Endothelial cell of umbilical vein (primary cell): ENCODE data around the gene GGTLC2. TPM values are rescaled to one million over a fixed set of nuclear protein-coding genes. Genes with fewer than 3 reads are reported as not detected.

Source experiments
- BruUV-seq: library from RNA; stranded (reverse); fragments of 400-500 nt; replicated peaks from 2 replicates; lab custom pipeline; 2021; lab: Mats Ljungman, UMichigan
- CTCF ChIA-PET: fragments of 300-600, 350-600 bp; sonication (Branson Sonifier 250); formaldehyde crosslinking; loops from one replicate; lab custom pipeline; 2021; ENCODE audit warnings: antibody characterized with exemption, inconsistent platforms; lab: Charles Lee
- POLR2A ChIA-PET: fragments of 300-600, 350-600 bp; sonication (Branson Sonifier 250); formaldehyde crosslinking; loops from one replicate; lab custom pipeline; 2021; ENCODE audit warnings: antibody characterized with exemption, inconsistent platforms; lab: Charles Lee
- DNase-seq: peaks from one replicate; pipeline ENCODE4 v3.0.0-alpha.2; 2011; ENCODE audit warnings: low read depth, low spot score
- FAIRE-seq: peaks from 2 replicates; lab custom pipeline; 2011; peaks lifted over from hg19 to GRCh38; lab: Jason Lieb, UNC
- H2AFZ ChIP-seq: 2 replicates; pipeline ENCODE4 v1.6.0; 2012; ENCODE audit warnings: low read depth, low read length, control low read depth, inconsistent platforms
- H3K27ac ChIP-seq: 2 replicates; pipeline ENCODE4 v1.5.1; 2011; ENCODE audit warnings: low read depth, mild to moderate bottlenecking, control low read depth, low read length, moderate library complexity; ENCODE audit not compliant: insufficient read depth
- H3K27me3 ChIP-seq, 2 experiments: 2 replicates each; pipeline versions ENCODE4 v1.6.0 to v1.6.1; 2011; ENCODE audit warnings: low read length in 2 of 2, mixed read lengths in 1 of 2; ENCODE audit not compliant: control insufficient read depth in 2 of 2, insufficient read depth in 2 of 2
- H3K36me3 ChIP-seq, 2 experiments: 2 replicates in 1 of 2; 3 replicates in 1 of 2; pipeline ENCODE4 v1.5.1; 2011; ENCODE audit warnings: low read length in 2 of 2, mild to moderate bottlenecking in 1 of 2, moderate library complexity in 1 of 2; ENCODE audit not compliant: control insufficient read depth in 2 of 2, insufficient read depth in 2 of 2; ENCODE audit errors: extremely low read depth in 1 of 2
- H3K4me1 ChIP-seq: 3 replicates; pipeline ENCODE4 v1.5.1; 2011; ENCODE audit warnings: mild to moderate bottlenecking, low read length; ENCODE audit not compliant: control insufficient read depth, insufficient read depth; ENCODE audit errors: extremely low read depth
- H3K4me2 ChIP-seq: 2 replicates; pipeline ENCODE4 v1.6.1; 2011; ENCODE audit warnings: low read length, control low read depth, mixed read lengths; ENCODE audit not compliant: insufficient read depth
- H3K4me3 ChIP-seq, 3 experiments: fragments of 200-600 bp in 1 of 3; sonication (generic), shearing (Covaris generic) in 1 of 3; replicated peaks in 1 of 3; 2 replicates each; pipeline ENCODE4 v1.5.1; 2011 to 2016; ENCODE audit warnings: control low read depth in 3 of 3, low read length in 3 of 3, mild to moderate bottlenecking in 2 of 3, inconsistent platforms in 1 of 3, low read depth in 1 of 3, moderate library complexity in 1 of 3; ENCODE audit not compliant: insufficient read depth in 1 of 3
- H3K79me2 ChIP-seq: 2 replicates; pipeline ENCODE4 v1.6.0; 2012; ENCODE audit warnings: low read length, inconsistent platforms; ENCODE audit not compliant: control insufficient read depth, insufficient read depth
- H3K9ac ChIP-seq: replicated peaks from 2 replicates; pipeline ENCODE3; 2011; ENCODE audit warnings: low read length, control low read depth; ENCODE audit not compliant: insufficient read depth; ENCODE audit errors: extremely low read depth
- H3K9me1 ChIP-seq: replicated peaks from 3 replicates; pipeline ENCODE4 v1.6.0; 2011; ENCODE audit warnings: mild to moderate bottlenecking, low read length; ENCODE audit not compliant: control insufficient read depth, insufficient read depth; ENCODE audit errors: extremely low read depth
- H3K9me3 ChIP-seq: replicated peaks from 2 replicates; pipeline ENCODE4 v1.5.1; 2012; ENCODE audit warnings: low read length, inconsistent platforms; ENCODE audit not compliant: control insufficient read depth, insufficient read depth
- H4K20me1 ChIP-seq: replicated peaks from 2 replicates; pipeline ENCODE3; 2011; ENCODE audit warnings: mild to moderate bottlenecking, low read length; ENCODE audit not compliant: control insufficient read depth, insufficient read depth; ENCODE audit errors: extremely low read depth
- CTCF ChIP-seq, 2 donors: IDR thresholded peaks; 1 replicate in 1 of 2; 2 replicates in 1 of 2; pipeline ENCODE4 v1.5.1; 2011; ENCODE audit warnings: low read length in 2 of 2, mild to moderate bottlenecking in 2 of 2, moderate library complexity in 2 of 2, control low read depth in 1 of 2, inconsistent platforms in 1 of 2, low read depth in 1 of 2; ENCODE audit not compliant: insufficient read depth in 1 of 2; ENCODE audit errors: extremely low read depth in 1 of 2
- EZH2 ChIP-seq: IDR thresholded peaks from 2 replicates; pipeline ENCODE4 v1.6.1; 2012; ENCODE audit warnings: borderline replicate concordance, low read depth, mild to moderate bottlenecking, moderate library complexity, low read length, inconsistent platforms; ENCODE audit not compliant: severe bottlenecking
- FOS ChIP-seq: IDR thresholded peaks from 2 replicates; pipeline ENCODE4 v1.6.1; 2011; ENCODE audit warnings: mild to moderate bottlenecking, low read length, moderate library complexity, borderline replicate concordance; ENCODE audit not compliant: insufficient read depth
- GATA2 ChIP-seq: IDR thresholded peaks from 2 replicates; pipeline ENCODE4 v1.7.0; 2011; ENCODE audit warnings: low read depth, mild to moderate bottlenecking, moderate library complexity, mixed read lengths, low read length; ENCODE audit not compliant: insufficient read length, insufficient read depth
- JUN ChIP-seq: IDR thresholded peaks from 2 replicates; pipeline ENCODE4 v1.6.1; 2011; ENCODE audit warnings: borderline replicate concordance, low read depth; ENCODE audit not compliant: insufficient read length, insufficient read depth
- MAX ChIP-seq: IDR thresholded peaks from 2 replicates; pipeline ENCODE4 v1.6.1; 2011; ENCODE audit not compliant: insufficient read depth, insufficient read length
- MYC ChIP-seq: IDR thresholded peaks from one replicate; pipeline ENCODE4 v1.6.1; 2011; ENCODE audit warnings: mild to moderate bottlenecking, low read depth, low read length
- POLR2A ChIP-seq: IDR thresholded peaks from 2 replicates; pipeline ENCODE4 v1.6.1; 2012; ENCODE audit warnings: low read depth, mild to moderate bottlenecking, control low read depth, low read length
- POLR2AphosphoS5 ChIP-seq: IDR thresholded peaks from 2 replicates; pipeline ENCODE4 v1.6.1; 2012; ENCODE audit warnings: low read depth, mild to moderate bottlenecking, control low read depth, low read length, moderate library complexity; ENCODE audit not compliant: insufficient read depth
- dilution Hi-C: fragments of 300-500 bp; cut with MboI; formaldehyde crosslinking; loops from one replicate; pipeline ENCODE4 v1.15.0; 2019; ENCODE audit warnings: low sequenced_read_pairs; ENCODE audit not compliant: extremely low pct_ligation_motif_present
- intact Hi-C: fragments of 100-400 bp; cut with micrococcal nuclease; formaldehyde crosslinking; loops from one replicate; pipeline ENCODE4 v1.10.0; 2022
- polyA plus RNA-seq, 4 experiments: library from polyadenylated mRNA; depleted of rRNA in 3 of 4; stranded (reverse) in 3 of 4; unstranded in 1 of 4; fragments of >200 nt; gene quantifications; 2 replicates each; pipeline versions ENCODE4 v1.2.1 to v1.2.3, GENCODE V29; 2011 to 2012; ENCODE audit warnings: missing spikeins in 1 of 4
- total RNA-seq: library from RNA; stranded (reverse); gene quantifications from 2 replicates; pipeline ENCODE4 v1.2.3, GENCODE V29; 2021

Gene GGTLC2
- total and polyA plus RNA-seq, 2 donors (not counting 3 experiments of a cell fraction or from before 2014, with no cell fraction given): not detected

DNA sequence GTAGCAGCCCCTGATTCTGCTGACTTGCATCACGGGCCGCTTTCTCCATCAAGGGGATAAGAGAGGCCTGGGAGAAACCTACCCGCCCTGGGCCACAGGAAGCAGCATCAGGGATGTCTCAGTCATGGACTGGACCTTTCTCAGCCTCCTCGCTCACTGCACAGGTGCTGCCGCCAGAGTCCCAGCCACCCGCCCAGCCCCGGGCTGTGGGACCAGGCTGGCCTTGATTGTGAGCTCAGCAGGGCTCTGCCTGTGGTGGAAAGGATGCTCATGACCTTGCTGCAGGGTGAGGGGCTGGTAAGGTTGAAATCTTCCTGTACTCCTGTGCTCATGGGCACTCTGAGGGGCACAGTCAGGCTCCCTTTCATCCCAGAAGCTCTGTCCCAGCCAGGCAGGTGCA, 26.0 kb upstream of the GGTLC2 start:
- Histone ChIP-seq H3K9me3 (no peaks in the 10 kb centered on the region), H3K9me1 (no peaks in the 10 kb centered on the region), H3K4me1 (no peaks in the 10 kb centered on the region), H3K4me3 (no peak overlapping the region), H3K9ac (no peak overlapping the region), H3K4me2 (no peak overlapping the region), H4K20me1 (no peaks in the 10 kb centered on the region), H3K27ac (no peak overlapping the region), H2AFZ (no peak overlapping the region), H3K27me3 (peaks cover 10 to 16% of the 10 kb centered on the region in 2 experiments), H3K36me3 (no peaks in the 10 kb centered on the region), H3K79me2 (no peaks in the 10 kb centered on the region)
- TF ChIP-seq MYC: no peak
- no peak for TF ChIP-seq EZH2
- DNase-seq: no peak
- intact Hi-C loops: no loop called here
- ChIA-PET POLR2A (no interaction called here), CTCF (interaction anchor here (0.7 to 1.9 kb wide), 3 partner anchors 23 to 42 kb away, joined by 3 to 6 read pairs (median 5); no protein-coding TSS in a partner anchor)
- dilution Hi-C loops: no loop called here
- no TSS peak for BruUV-seq
- FAIRE-seq: no peak

- DNase-seq (no peak), FAIRE-seq (no peak)
- ChIA-PET POLR2A (no interaction called here), CTCF (interaction anchor here (1.6 to 1.9 kb wide), 2 partner anchors 31 to 42 kb away, joined by 5 to 6 read pairs; no protein-coding TSS in a partner anchor)
- Histone ChIP-seq H3K27me3 (peaks cover 10 to 16% of the 10 kb centered on the region in 2 experiments), H3K27ac (no peak overlapping the region), H3K4me2 (no peak overlapping the region), H3K79me2 (no peaks in the 10 kb centered on the region), H3K9me3 (no peaks in the 10 kb centered on the region), H3K4me3 (no peak overlapping the region), H3K36me3 (no peaks in the 10 kb centered on the region), H3K9ac (no peak overlapping the region), H3K4me1 (no peaks in the 10 kb centered on the region), H4K20me1 (no peaks in the 10 kb centered on the region), H3K9me1 (no peaks in the 10 kb centered on the region), H2AFZ (no peak overlapping the region)
- no TSS peak for BruUV-seq
- dilution Hi-C loops (no loop called here), intact Hi-C loops (no loop called here)
- TF ChIP-seq JUN: no peak
- no peak for TF ChIP-seq GATA2
- TF ChIP-seq CTCF (IDR thresholded peaks at IDR 0.05; ENCODE audit: extremely low read depth in 1 of 2, insufficient read depth in 1 of 2, low read depth in 1 of 2, low read length in 2 of 2): no peak
- TF ChIP-seq POLR2A: no peak
- no peak for TF ChIP-seq EZH2
- no peak for TF ChIP-seq MAX
- no peak for TF ChIP-seq MYC
- no peak for TF ChIP-seq POLR2AphosphoS5
- TF ChIP-seq FOS: no peak
Observed at GRCh38 chr22:22618923-22619322, 25.5 kb upstream of the GGTLC2 start.
